ENCODE results near the gene ACSS1. TPM values are rescaled to one million over a fixed set of nuclear protein-coding genes. Genes with fewer than 3 reads are reported as not detected.

ACSS1 gene
- total RNA-seq, 1 experiment from 2014 or later = 0.51 TPM

GRCh38 chr20:25000268-25000801, 57.6 kb downstream of the ACSS1 start:
- TF ChIP-seq CTCF (IDR thresholded peaks at IDR 0.05; ENCODE audit: unreplicated experiment) = no peak
- CTCF ChIA-PET = interaction anchor here (0.6 to 8.7 kb wide), 14 partner anchors 16 to 399 kb away, joined by 3 to 500 read pairs (median 4); partner anchors contain the start of gene ACSS1
- intact Hi-C loops (cut with micrococcal nuclease) = loop anchor here (1.0 kb wide), 3 partner anchors 39 to 179 kb away; no protein-coding TSS in a partner anchor
- peak overlapping the region; percentile 84 for H3K27ac Mint-ChIP-seq (ENCODE audit: low read depth, unreplicated experiment)
- H3K4me3 Mint-ChIP-seq (ENCODE audit: unreplicated experiment) = no peak overlapping the region
- H3K27me3 Mint-ChIP-seq (ENCODE audit: insufficient read depth, unreplicated experiment) = peaks cover 12% of the 10 kb centered on the region
- peak; percentile 73 for DNase-seq (ENCODE audit: unreplicated experiment)
- peaks cover 10% of the 10 kb centered on the region for H3K36me3 Mint-ChIP-seq (ENCODE audit: insufficient read depth, unreplicated experiment)
- BruUV-seq (replicated peaks) = no TSS peak
- H3K9me3 Mint-ChIP-seq (ENCODE audit: unreplicated experiment) = peaks cover 8% of the 10 kb centered on the region
- POLR2A ChIA-PET = interaction anchor here (0.8 to 4.3 kb wide), 12 partner anchors 10 to 247 kb away, joined by 3 to 24 read pairs (median 4); partner anchors contain the start of gene PYGB
- H3K4me1 Mint-ChIP-seq (ENCODE audit: insufficient read depth, unreplicated experiment) = peaks cover 38% of the 10 kb centered on the region

- peak overlapping the region; percentile 84 for H3K27ac Mint-ChIP-seq (ENCODE audit: low read depth, unreplicated experiment)
- BruUV-seq (replicated peaks) = no TSS peak
- ChIA-PET POLR2A (interaction anchor here (0.8 to 4.3 kb wide), 11 partner anchors 18 to 248 kb away, joined by 3 to 24 read pairs (median 5); partner anchors contain the start of gene PYGB), CTCF (interaction anchor here (0.6 to 8.7 kb wide), 11 partner anchors 17 to 399 kb away, joined by 3 to 500 read pairs (median 4); partner anchors contain the start of gene ACSS1)
- no peak for DNase-seq (ENCODE audit: unreplicated experiment)
- H3K4me1 Mint-ChIP-seq (ENCODE audit: insufficient read depth, unreplicated experiment) = peaks cover 45% of the 10 kb centered on the region
- peaks cover 14% of the 10 kb centered on the region for H3K36me3 Mint-ChIP-seq (ENCODE audit: insufficient read depth, unreplicated experiment)
- peaks cover 12% of the 10 kb centered on the region for H3K27me3 Mint-ChIP-seq (ENCODE audit: insufficient read depth, unreplicated experiment)
- intact Hi-C loops (cut with micrococcal nuclease) = no loop called here
- peaks cover 8% of the 10 kb centered on the region for H3K9me3 Mint-ChIP-seq (ENCODE audit: unreplicated experiment)
- no peak overlapping the region for H3K4me3 Mint-ChIP-seq (ENCODE audit: unreplicated experiment)
- TF ChIP-seq CTCF (IDR thresholded peaks at IDR 0.05; ENCODE audit: unreplicated experiment) = no peak
These were observed 58.4 kb downstream of the ACSS1 start for GRCh38 chr20:24999568-24999967.

GRCh38 chr20:24998631-24999445, 59.1 kb downstream of the ACSS1 start:
- H3K36me3 Mint-ChIP-seq (ENCODE audit: insufficient read depth, unreplicated experiment) = peaks cover 14% of the 10 kb centered on the region
- POLR2A ChIA-PET = interaction anchor here (0.6 to 4.3 kb wide), 13 partner anchors 10 to 1634 kb away, joined by 3 to 24 read pairs (median 5); no protein-coding TSS in a partner anchor
- peaks cover 12% of the 10 kb centered on the region for H3K27me3 Mint-ChIP-seq (ENCODE audit: insufficient read depth, unreplicated experiment)
- no peak overlapping the region for H3K4me3 Mint-ChIP-seq (ENCODE audit: unreplicated experiment)
- H3K9me3 Mint-ChIP-seq (ENCODE audit: unreplicated experiment) = peaks cover 8% of the 10 kb centered on the region
- no peak for TF ChIP-seq CTCF (IDR thresholded peaks at IDR 0.05; ENCODE audit: unreplicated experiment)
- H3K4me1 Mint-ChIP-seq (ENCODE audit: insufficient read depth, unreplicated experiment) = peaks cover 49% of the 10 kb centered on the region
- H3K27ac Mint-ChIP-seq (ENCODE audit: low read depth, unreplicated experiment) = no peak overlapping the region
- intact Hi-C loops (cut with micrococcal nuclease) = no loop called here
- no peak for DNase-seq (ENCODE audit: unreplicated experiment)
- CTCF ChIA-PET = interaction anchor here (0.6 to 8.7 kb wide), 12 partner anchors 18 to 459 kb away, joined by 3 to 500 read pairs (median 4); partner anchors contain the start of gene ACSS1
- BruUV-seq (replicated peaks) = no TSS peak

- H3K9me3 Mint-ChIP-seq (ENCODE audit: unreplicated experiment) = peaks cover 6% of the 10 kb centered on the region
- H3K27ac Mint-ChIP-seq (ENCODE audit: low read depth, unreplicated experiment) = no peak overlapping the region
- intact Hi-C loops (cut with micrococcal nuclease) = no loop called here
- peaks cover 12% of the 10 kb centered on the region for H3K27me3 Mint-ChIP-seq (ENCODE audit: insufficient read depth, unreplicated experiment)
- TF ChIP-seq CTCF (IDR thresholded peaks at IDR 0.05; ENCODE audit: unreplicated experiment) = no peak
- no TSS peak for BruUV-seq (replicated peaks)
- H3K4me3 Mint-ChIP-seq (ENCODE audit: unreplicated experiment) = no peak overlapping the region
- no peak for DNase-seq (ENCODE audit: unreplicated experiment)
- H3K4me1 Mint-ChIP-seq (ENCODE audit: insufficient read depth, unreplicated experiment) = peaks cover 56% of the 10 kb centered on the region
- peaks cover 14% of the 10 kb centered on the region for H3K36me3 Mint-ChIP-seq (ENCODE audit: insufficient read depth, unreplicated experiment)
- ChIA-PET CTCF (interaction anchor here (0.8 to 8.7 kb wide), 10 partner anchors 18 to 543 kb away, joined by 3 to 500 read pairs (median 4); partner anchors contain the start of gene ACSS1), POLR2A (interaction anchor here (0.6 to 4.3 kb wide), 15 partner anchors 11 to 1633 kb away, joined by 3 to 24 read pairs (median 5); partner anchors contain the start of gene ENTPD6)
These were observed 59.8 kb downstream of the ACSS1 start for GRCh38 chr20:24998121-24998520.

Measured in MCF 10A (cell line).